PC-3 (cell line): ENCODE data around the gene HHIP. TPM values are rescaled to one million over a fixed set of nuclear protein-coding genes. Genes with fewer than 3 reads are reported as not detected.

Experiments
- ATAC-seq: fragments of 200-7000 bp; cut with Tn5 transposase; 2 replicates; pipeline ENCODE4 v1.9.1; 2020; ENCODE audit warnings: mild to moderate bottlenecking, moderate library complexity
- BruUV-seq: library from RNA; stranded (reverse); fragments of 400-500 nt; replicated peaks from 2 replicates; lab custom pipeline; 2021; lab: Mats Ljungman, UMichigan
- CTCF ChIA-PET: fragments of 300-600 bp; sonication (Branson Sonifier 250); formaldehyde crosslinking; loops from one replicate; lab custom pipeline; 2022; ENCODE audit warnings: antibody characterized with exemption; lab: Charles Lee
- POLR2A ChIA-PET: fragments of 300-600 bp; sonication (Branson Sonifier 250); formaldehyde crosslinking; loops from one replicate; lab custom pipeline; 2022; ENCODE audit warnings: antibody characterized with exemption; ENCODE audit not compliant: unreplicated experiment; lab: Charles Lee
- DNase-seq: peaks from one replicate; pipeline ENCODE4 v3.0.0-alpha.2; 2015
- H2AFZ ChIP-seq: fragments of 300-600 bp; sonication (generic); 2 replicates; pipeline ENCODE4 v1.6.0; 2016; ENCODE audit warnings: antibody characterized with exemption, low read length
- H3F3A ChIP-seq: fragments of 300-600 bp; sonication (generic); one replicate; pipeline ENCODE4 v1.6.0; 2017; ENCODE audit warnings: antibody characterized with exemption, low read length, control low read depth, mild to moderate bottlenecking; ENCODE audit not compliant: unreplicated experiment
- H3K27ac ChIP-seq: fragments of 300-600 bp; sonication (generic); 2 replicates; pipeline ENCODE4 v1.5.1; 2016; ENCODE audit warnings: mild to moderate bottlenecking, low read length
- H3K27me3 ChIP-seq: fragments of 300-600 bp; sonication (generic); 2 replicates; pipeline ENCODE4 v1.6.1; 2016; ENCODE audit warnings: low read length, mixed read lengths
- H3K36me3 ChIP-seq: fragments of 300-600 bp; sonication (generic); 2 replicates; pipeline ENCODE4 v1.6.1; 2016; ENCODE audit warnings: low read depth, mixed run types, low read length, mixed read lengths
- H3K4me1 ChIP-seq: fragments of 300-600 bp; sonication (generic); 2 replicates; pipeline ENCODE4 v1.5.1; 2016; ENCODE audit warnings: low read length; ENCODE audit not compliant: insufficient read depth
- H3K4me2 ChIP-seq: fragments of 300-600 bp; sonication (generic); 2 replicates; pipeline ENCODE4 v1.6.0; 2016; ENCODE audit warnings: low read length
- H3K4me3 ChIP-seq: fragments of 300-600 bp; sonication (generic); 2 replicates; pipeline ENCODE4 v1.5.1; 2016; ENCODE audit warnings: mild to moderate bottlenecking, low read length, mixed read lengths
- H3K79me2 ChIP-seq: fragments of 300-600 bp; sonication (generic); 2 replicates; pipeline ENCODE4 v1.6.1; 2017; ENCODE audit warnings: low read length, mixed read lengths
- H3K9ac ChIP-seq: fragments of 300-600 bp; sonication (generic); 2 replicates; pipeline ENCODE4 v1.6.0; 2016; ENCODE audit warnings: mild to moderate bottlenecking, low read length
- H3K9me2 ChIP-seq: fragments of 300-600 bp; sonication (generic); replicated peaks from 2 replicates; pipeline ENCODE4 v1.6.1; 2016; ENCODE audit warnings: mixed run types, low read length, mixed read lengths
- H3K9me3 ChIP-seq: fragments of 300-600 bp; sonication (generic); 2 replicates; pipeline ENCODE4 v1.6.1; 2016; ENCODE audit warnings: low read length, mixed read lengths
- H4K20me1 ChIP-seq: fragments of 300-600 bp; sonication (generic); 2 replicates; pipeline ENCODE4 v1.6.1; 2016; ENCODE audit warnings: low read length, mixed read lengths
- CTCF ChIP-seq: fragments of 300-600 bp; sonication (generic); conservative IDR thresholded peaks from 2 replicates; pipeline ENCODE4 v1.5.1; 2017; ENCODE audit warnings: antibody characterized with exemption, low read depth, mild to moderate bottlenecking, low read length
- EZH2 ChIP-seq: fragments of 300-600 bp; sonication (generic); IDR thresholded peaks from one replicate; pipeline ENCODE4 v1.6.1; 2017; ENCODE audit warnings: antibody characterized with exemption, mild to moderate bottlenecking, low read length; ENCODE audit not compliant: unreplicated experiment
- EZH2phosphoT487 ChIP-seq: fragments of 300-600 bp; sonication (generic); IDR thresholded peaks from 2 replicates; pipeline ENCODE4 v1.6.1; 2018; ENCODE audit warnings: mild to moderate bottlenecking, antibody characterized with exemption, low read length, borderline replicate concordance
- intact Hi-C: fragments of 100-400 bp; cut with micrococcal nuclease; formaldehyde crosslinking; loops from 2 replicates; pipeline ENCODE4 v1.9.0; 2023
- total RNA-seq: library from RNA; depleted of rRNA; stranded (reverse); fragments of >200 nt; gene quantifications from 2 replicates; pipeline ENCODE4 v1.2.3, GENCODE V29; 2014

The HHIP gene
- total RNA-seq, 1 experiment from 2014 or later: 1.2 TPM

GRCh38 chr4:144645102-144645630 lies 790 bp upstream of the HHIP start:
- Histone ChIP-seq H3K79me2 (no peaks in the 10 kb centered on the region), H3K9me3 (no peaks in the 10 kb centered on the region), H4K20me1 (no peaks in the 10 kb centered on the region), H3K4me1 (no peaks in the 10 kb centered on the region), H3K9me2 (no peaks in the 10 kb centered on the region), H2AFZ (no peak overlapping the region), H3F3A (no peaks in the 10 kb centered on the region), H3K36me3 (no peaks in the 10 kb centered on the region), H3K9ac (no peak overlapping the region), H3K27me3 (peaks cover 36% of the 10 kb centered on the region), H3K4me2 (peak overlapping the region; percentile 84), H3K4me3 (0 out of 2 replicates have a peak overlapping the region, but pooled peaks have one; percentile 66), H3K27ac (no peak overlapping the region)
- TF ChIP-seq CTCF: no peak
- TF ChIP-seq EZH2: no peak
- no peak for TF ChIP-seq EZH2phosphoT487
- POLR2A ChIA-PET: no interaction called here
- intact Hi-C loops: no loop called here
- ATAC-seq: no peak
- TSS peak; percentile 35 for BruUV-seq
- no peak for DNase-seq
- CTCF ChIA-PET: no interaction called here

GRCh38 chr4:144646523-144647094 lies 653 bp downstream of the HHIP start:
- Histone ChIP-seq H3K9ac (0 out of 2 replicates have a peak overlapping the region, but pooled peaks have one; percentile 8), H3K27ac (no peak overlapping the region)
- no peak for DNase-seq

More at GRCh38 chr4:144646523-144647094, 653 bp downstream of the HHIP start:
- CTCF ChIA-PET: no interaction called here
- TF ChIP-seq EZH2phosphoT487: no peak
- no peak for TF ChIP-seq EZH2
- no peak for TF ChIP-seq CTCF
- Histone ChIP-seq H3K4me2 (peak overlapping the region; percentile 84), H3K4me1 (no peaks in the 10 kb centered on the region), H3K9me3 (no peaks in the 10 kb centered on the region), H4K20me1 (no peaks in the 10 kb centered on the region), H3K27me3 (peaks cover 38% of the 10 kb centered on the region), H3K79me2 (no peaks in the 10 kb centered on the region), H3F3A (no peaks in the 10 kb centered on the region), H3K4me3 (peak overlapping the region; percentile 66), H3K36me3 (no peaks in the 10 kb centered on the region), H2AFZ (peak overlapping the region; percentile 66; the same call in 1 of the 2 replicates), H3K9me2 (no peaks in the 10 kb centered on the region)
- POLR2A ChIA-PET: no interaction called here
- intact Hi-C loops: loop anchor here (2.0 kb wide), 1 partner anchor 64 kb away; no protein-coding TSS in a partner anchor
- BruUV-seq: no TSS peak
- ATAC-seq: peak; percentile 56
